NCI-H187 treated with DMSO at 0.1 percent for 48 hours (cell line): Measurements from ENCODE around the gene RIMBP2.

Experiments
- DNase-seq: peaks from one replicate; lab custom pipeline; 2025; lab: John Stamatoyannopoulos, UW

Gene RIMBP2

GRCh38 chr12:130566446-130567155, 149.5 kb downstream of the RIMBP2 start:
- DNase-seq, result no peak

GRCh38 chr12:130565189-130565588, 150.9 kb downstream of the RIMBP2 start:
- DNase-seq, result no peak

GRCh38 chr12:130563323-130563722, 152.8 kb downstream of the RIMBP2 start:
- DNase-seq, result peak; percentile 14

GRCh38 chr12:130562716-130563115, 153.4 kb downstream of the RIMBP2 start:
- no peak for DNase-seq

- no peak for DNase-seq
Observed at GRCh38 chr12:130560321-130560720, 155.8 kb downstream of the RIMBP2 start.

- DNase-seq, result no peak
Observed at GRCh38 chr12:130559806-130560205, 156.3 kb downstream of the RIMBP2 start.

GRCh38 chr12:130557886-130558765, 158.0 kb downstream of the RIMBP2 start:
- no peak for DNase-seq

- DNase-seq, result no peak
Observed at GRCh38 chr12:130557201-130557600, 158.9 kb downstream of the RIMBP2 start.

- DNase-seq, result no peak
Observed at GRCh38 chr12:130556486-130557055, 159.5 kb downstream of the RIMBP2 start.

- peak; percentile 41 for DNase-seq
Observed at GRCh38 chr12:130555628-130556485, 160.2 kb downstream of the RIMBP2 start.

- DNase-seq, result no peak
Observed at GRCh38 chr12:130555221-130555620, 160.9 kb downstream of the RIMBP2 start.

- no peak for DNase-seq
Observed at GRCh38 chr12:130552483-130552996, 163.6 kb downstream of the RIMBP2 start.

GRCh38 chr12:130549361-130549760, 166.7 kb downstream of the RIMBP2 start:
- DNase-seq, result no peak

- DNase-seq, result no peak
Observed at GRCh38 chr12:130547480-130548155, 168.5 kb downstream of the RIMBP2 start.

GRCh38 chr12:130546494-130546893, 169.6 kb downstream of the RIMBP2 start:
- no peak for DNase-seq

GRCh38 chr12:130545475-130545874, 170.6 kb downstream of the RIMBP2 start:
- no peak for DNase-seq

- DNase-seq, result no peak
Observed at GRCh38 chr12:130540376-130540775, 175.7 kb downstream of the RIMBP2 start.

- no peak for DNase-seq
Observed at GRCh38 chr12:130538343-130539095, 177.6 kb downstream of the RIMBP2 start.

- no peak for DNase-seq
Observed at GRCh38 chr12:130537655-130538054, 178.4 kb downstream of the RIMBP2 start.

- DNase-seq, result no peak
Observed at GRCh38 chr12:130537051-130537450, 179.0 kb downstream of the RIMBP2 start.
